HEK293T (cell line): ENCODE measurements around the gene IFI30.

Source experiments
- ARNT ChIP-seq: fragments of 450-650 bp; IDR thresholded peaks from 2 replicates; pipeline ENCODE4 v1.6.1; 2017; ENCODE audit warnings: mild to moderate bottlenecking
- NFRKB ChIP-seq: fragments of 450-650 bp; IDR thresholded peaks from 2 replicates; pipeline ENCODE4 v1.6.1; 2016; ENCODE audit warnings: mild to moderate bottlenecking, moderate library complexity

DNA sequence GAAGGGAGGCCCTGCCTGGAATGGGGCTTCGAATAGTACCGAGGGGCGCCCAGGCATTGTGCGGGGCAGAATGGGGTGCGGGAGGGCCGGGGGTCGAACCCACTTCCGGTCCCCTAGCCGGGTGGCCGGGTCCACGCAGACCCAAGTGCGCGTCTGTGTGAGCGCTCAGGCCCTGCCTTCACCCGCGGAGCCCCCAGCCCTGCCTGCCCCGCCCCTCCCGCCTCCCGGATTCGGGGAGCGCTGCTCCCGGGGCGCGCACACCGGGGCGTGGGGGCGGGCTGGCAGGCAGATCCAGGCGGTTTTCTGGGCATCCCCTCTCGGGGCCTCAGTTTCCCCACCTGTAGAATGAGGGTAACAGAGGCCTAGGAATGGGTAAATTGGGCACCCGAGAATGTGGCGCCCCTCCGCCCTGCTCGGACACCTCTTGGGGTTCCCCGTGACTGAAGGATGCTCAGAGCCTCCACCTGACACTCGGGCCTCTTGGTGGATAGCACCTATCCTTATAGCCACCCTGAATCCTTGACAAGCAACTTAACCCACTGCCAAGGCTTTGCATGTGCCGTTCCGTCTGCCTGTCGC is 20.0 kb upstream of the IFI30 start:
- TF ChIP-seq NFRKB = no peak
- no peak for TF ChIP-seq ARNT
